ENCODE results near the gene ADRM1. TPM values are rescaled to one million over a fixed set of nuclear protein-coding genes. Genes with fewer than 3 reads are reported as not detected.

ADRM1 gene
- total RNA-seq, 1 donor from 2014 or later = 193 TPM

DNA sequence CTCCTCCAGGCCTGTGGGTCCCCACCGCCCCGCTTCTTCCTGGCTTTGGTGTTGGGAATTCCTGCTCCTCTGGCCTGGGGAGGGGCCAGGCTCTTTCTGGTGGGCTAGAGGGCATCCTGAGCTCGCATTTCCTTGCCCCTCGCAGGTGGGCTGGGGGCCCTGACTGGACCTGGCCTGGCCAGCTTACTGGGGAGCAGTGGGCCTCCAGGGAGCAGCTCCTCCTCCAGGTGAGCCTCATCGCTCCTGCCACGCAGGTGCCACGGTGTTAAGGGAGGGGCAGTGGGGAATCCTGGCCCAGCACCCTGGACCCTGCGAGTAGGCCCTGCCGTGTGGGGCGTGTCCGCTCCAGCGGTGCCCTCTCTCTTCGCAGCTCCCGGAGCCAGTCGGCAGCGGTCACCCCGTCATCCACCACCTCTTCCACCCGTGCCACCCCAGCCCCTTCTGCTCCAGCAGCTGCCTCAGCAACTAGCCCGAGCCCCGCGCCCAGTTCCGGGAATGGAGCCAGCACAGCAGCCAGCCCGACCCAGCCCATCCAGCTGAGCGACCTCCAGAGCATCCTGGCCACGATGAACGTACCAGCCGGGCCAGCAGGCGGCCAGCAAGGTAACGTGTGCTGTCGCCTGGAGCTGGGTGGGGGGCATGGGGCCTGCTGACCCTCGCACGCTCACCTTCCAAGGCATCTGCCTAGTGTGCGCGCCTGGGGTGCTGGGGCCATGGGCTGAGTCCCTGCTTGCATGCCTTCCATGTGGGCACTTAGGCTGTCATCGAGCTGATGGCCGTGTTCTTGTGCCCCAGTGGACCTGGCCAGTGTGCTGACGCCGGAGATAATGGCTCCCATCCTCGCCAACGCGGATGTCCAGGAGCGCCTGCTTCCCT is 4.7 kb downstream of the ADRM1 start:
- Histone ChIP-seq H3K36me3 (ENCODE audit: control insufficient read depth, insufficient read depth, low read length) (peaks cover 11% of the 10 kb centered on the region), H3K4me3 (ENCODE audit: low read depth, low read length) (no peak overlapping the region)

DNA sequence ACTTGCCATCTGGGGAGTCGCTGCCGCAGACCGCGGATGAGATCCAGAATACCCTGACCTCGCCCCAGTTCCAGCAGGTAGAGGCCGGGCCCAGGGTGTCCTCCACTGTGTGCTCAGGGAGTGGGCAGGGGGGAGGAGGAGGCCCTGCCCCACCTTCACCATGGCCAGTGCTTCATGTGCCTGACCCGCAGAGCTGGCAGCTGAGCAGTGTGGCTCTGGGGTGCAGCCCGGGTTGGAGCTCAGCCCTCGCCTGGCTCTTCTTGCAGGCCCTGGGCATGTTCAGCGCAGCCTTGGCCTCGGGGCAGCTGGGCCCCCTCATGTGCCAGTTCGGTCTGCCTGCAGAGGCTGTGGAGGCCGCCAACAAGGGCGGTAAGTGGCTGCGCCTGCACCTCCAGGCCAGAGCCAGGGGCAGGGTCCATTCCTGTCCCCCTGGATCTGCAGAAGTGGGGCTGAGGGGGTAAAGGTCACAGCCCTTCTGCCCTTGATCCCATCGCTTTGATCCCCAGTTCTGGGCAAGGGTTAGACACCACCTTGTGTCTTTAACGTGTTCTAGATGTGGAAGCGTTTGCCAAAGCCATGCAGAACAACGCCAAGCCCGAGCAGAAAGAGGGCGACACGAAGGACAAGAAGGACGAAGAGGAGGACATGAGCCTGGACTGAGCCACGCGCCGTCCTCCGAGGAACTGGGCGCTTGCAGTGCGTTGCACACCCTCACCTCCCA is 5.5 kb downstream of the ADRM1 start:
- no peak for DNase-seq (ENCODE audit: low read depth)
- peaks cover 11% of the 10 kb centered on the region for H3K36me3 ChIP-seq (ENCODE audit: control insufficient read depth, insufficient read depth, low read length)
- no peaks in the 10 kb centered on the region for H3K27me3 ChIP-seq (ENCODE audit: control insufficient read depth, insufficient read depth, low read length)
- TF ChIP-seq, protein P1, sequence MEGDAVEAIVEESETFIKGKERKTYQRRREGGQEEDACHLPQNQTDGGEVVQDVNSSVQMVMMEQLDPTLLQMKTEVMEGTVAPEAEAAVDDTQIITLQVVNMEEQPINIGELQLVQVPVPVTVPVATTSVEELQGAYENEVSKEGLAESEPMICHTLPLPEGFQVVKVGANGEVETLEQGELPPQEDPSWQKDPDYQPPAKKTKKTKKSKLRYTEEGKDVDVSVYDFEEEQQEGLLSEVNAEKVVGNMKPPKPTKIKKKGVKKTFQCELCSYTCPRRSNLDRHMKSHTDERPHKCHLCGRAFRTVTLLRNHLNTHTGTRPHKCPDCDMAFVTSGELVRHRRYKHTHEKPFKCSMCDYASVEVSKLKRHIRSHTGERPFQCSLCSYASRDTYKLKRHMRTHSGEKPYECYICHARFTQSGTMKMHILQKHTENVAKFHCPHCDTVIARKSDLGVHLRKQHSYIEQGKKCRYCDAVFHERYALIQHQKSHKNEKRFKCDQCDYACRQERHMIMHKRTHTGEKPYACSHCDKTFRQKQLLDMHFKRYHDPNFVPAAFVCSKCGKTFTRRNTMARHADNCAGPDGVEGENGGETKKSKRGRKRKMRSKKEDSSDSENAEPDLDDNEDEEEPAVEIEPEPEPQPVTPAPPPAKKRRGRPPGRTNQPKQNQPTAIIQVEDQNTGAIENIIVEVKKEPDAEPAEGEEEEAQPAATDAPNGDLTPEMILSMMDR (IDR thresholded peaks at IDR 0.05; ENCODE audit: insufficient read depth, low read length, poor library complexity, severe bottlenecking) = no peak
- H3K4me3 ChIP-seq (ENCODE audit: low read depth, low read length) = no peak overlapping the region

More for the DNA sequence above, 4.7 kb downstream of the ADRM1 start:
- TF ChIP-seq, protein P1 (IDR thresholded peaks at IDR 0.05; ENCODE audit: insufficient read depth, low read length, poor library complexity, severe bottlenecking) = no peak
- no peak for DNase-seq (ENCODE audit: low read depth)
- no peaks in the 10 kb centered on the region for H3K27me3 ChIP-seq (ENCODE audit: control insufficient read depth, insufficient read depth, low read length)

DNA sequence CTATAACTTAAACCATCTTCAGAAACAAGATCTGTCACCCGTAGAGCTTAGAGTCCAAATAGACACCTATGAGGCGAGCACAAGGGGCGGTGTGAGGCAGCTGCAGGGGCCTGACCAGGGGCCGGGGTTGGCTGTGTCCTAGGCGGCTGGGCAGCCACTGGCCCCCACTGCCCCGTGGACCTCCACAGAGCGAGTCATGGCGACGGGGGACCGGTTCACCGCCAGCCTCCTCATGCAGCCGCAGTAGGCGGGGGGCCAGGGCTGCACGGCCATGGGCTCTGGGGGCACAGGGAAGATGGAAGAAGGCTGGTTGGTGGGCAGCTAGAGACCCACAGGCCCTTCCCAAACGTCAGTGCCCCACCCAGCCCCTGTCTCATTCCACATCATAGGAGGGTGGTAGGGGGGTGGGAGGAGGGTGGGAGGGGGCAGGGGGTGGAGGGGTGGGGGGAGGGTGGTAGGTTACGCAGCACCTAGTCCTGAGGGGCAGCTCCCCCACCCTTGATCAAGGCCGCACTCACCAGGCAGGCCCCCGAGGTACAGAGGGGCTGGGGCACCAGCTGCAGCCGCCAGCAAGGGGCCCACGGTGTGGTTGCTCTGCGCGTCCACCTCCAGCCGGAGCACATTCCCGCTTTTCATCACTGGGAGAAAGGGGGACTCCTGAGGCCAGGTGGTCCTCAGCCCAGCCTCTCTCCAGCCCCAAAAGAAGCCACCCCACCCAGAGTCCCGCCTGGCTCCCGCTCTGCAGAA is 6.6 kb downstream of the ADRM1 start:
- no peak overlapping the region for H3K4me3 ChIP-seq (ENCODE audit: low read depth, low read length)
- DNase-seq (ENCODE audit: low read depth) = no peak
- H3K27me3 ChIP-seq (ENCODE audit: control insufficient read depth, insufficient read depth, low read length) = no peaks in the 10 kb centered on the region
- peaks cover 12% of the 10 kb centered on the region for H3K36me3 ChIP-seq (ENCODE audit: control insufficient read depth, insufficient read depth, low read length)
- TF ChIP-seq, protein P1 (IDR thresholded peaks at IDR 0.05; ENCODE audit: insufficient read depth, low read length, poor library complexity, severe bottlenecking) = no peak

DNA sequence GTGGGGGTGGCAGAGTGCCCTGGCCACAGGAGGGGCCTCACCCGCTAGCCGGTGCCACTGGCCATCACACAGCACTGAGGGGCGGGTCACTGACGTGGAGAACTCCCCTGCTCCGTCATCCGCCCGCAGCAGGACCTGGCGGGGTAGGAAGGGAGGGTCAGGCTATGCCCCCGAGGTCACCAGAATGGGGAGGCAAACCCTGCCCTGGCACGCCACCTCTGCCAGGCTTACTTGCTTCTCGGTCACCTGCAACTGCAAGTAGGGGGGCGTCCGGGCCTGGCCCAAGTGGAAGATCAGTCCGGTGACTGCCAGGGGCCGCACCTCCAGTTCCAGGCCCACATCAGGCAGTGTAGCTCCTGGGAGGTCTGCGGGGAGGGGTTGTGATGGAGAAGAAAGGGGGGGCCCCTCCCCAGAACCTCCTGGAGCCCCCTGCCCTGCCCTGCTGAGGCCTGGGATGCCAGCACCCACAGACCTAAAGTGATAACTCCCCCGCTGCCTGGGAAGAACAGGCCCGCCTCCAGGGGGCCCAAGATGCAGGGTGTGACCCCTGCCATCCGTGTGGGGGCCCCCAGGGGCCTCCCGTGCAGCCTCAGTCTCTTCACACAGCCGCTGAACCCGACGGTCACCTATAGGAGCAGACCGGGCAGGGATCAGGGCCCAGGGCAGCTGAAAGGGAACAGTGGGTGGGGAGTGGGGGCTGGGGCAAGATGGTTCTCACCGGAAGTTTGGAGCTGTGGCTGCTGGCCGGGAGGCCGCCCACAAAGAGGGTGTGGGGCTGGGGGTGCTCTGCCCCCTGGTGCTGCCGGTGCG is 7.4 kb downstream of the ADRM1 start:
- Histone ChIP-seq H3K36me3 (ENCODE audit: control insufficient read depth, insufficient read depth, low read length) (peaks cover 11% of the 10 kb centered on the region), H3K27me3 (ENCODE audit: control insufficient read depth, insufficient read depth, low read length) (no peaks in the 10 kb centered on the region), H3K4me3 (ENCODE audit: low read depth, low read length) (no peak overlapping the region)
- no peak for DNase-seq (ENCODE audit: low read depth)
- TF ChIP-seq, protein P1 (IDR thresholded peaks at IDR 0.05; ENCODE audit: insufficient read depth, low read length, poor library complexity, severe bottlenecking) = peak; percentile 2

DNA sequence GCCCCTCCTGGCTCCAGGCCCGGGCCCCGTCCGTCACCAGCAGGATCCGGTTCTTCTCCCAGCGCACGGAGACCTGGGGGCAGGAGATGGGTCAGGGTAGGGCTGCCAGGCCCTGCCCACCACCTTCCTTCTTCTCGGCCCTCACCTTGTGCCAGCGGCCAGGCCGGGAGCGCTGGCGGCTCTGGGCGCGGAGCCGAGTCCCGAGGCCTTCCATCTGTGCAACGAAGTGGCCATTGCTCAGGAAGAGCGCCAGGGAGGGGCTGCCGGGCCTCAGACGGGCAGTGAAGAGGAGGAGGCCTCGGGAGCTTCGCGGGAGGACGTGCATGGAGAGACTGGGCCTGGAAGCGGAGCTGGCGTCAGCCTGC is 7.9 kb downstream of the ADRM1 start:
- H3K4me3 ChIP-seq (ENCODE audit: low read depth, low read length) = no peak overlapping the region
- DNase-seq (ENCODE audit: low read depth) = no peak
- TF ChIP-seq, protein P1 (IDR thresholded peaks at IDR 0.05; ENCODE audit: insufficient read depth, low read length, poor library complexity, severe bottlenecking) = no peak
- H3K36me3 ChIP-seq (ENCODE audit: control insufficient read depth, insufficient read depth, low read length) = peaks cover 9% of the 10 kb centered on the region
- H3K27me3 ChIP-seq (ENCODE audit: control insufficient read depth, insufficient read depth, low read length) = no peaks in the 10 kb centered on the region
